A549 (cell line): ENCODE measurements around the gene MYT1. TPM values are rescaled to one million over a fixed set of nuclear protein-coding genes. Genes with fewer than 3 reads are reported as not detected.
A peak's percentile ranks its signal among the peaks of the same experiment; 100 is the strongest.

ENCODE experiments used
- ATAC-seq, 2 experiments: fragments of 200-7000 bp in 1 of 2; fragments of >200 bp in 1 of 2; cut with Nextera tagmentation in 1 of 2; cut with Tn5 transposase in 1 of 2; 3 replicates each; pipeline versions ENCODE4 v1.8.0 to v1.9.1; 2018 to 2020; ENCODE audit warnings: mild to moderate bottlenecking in 1 of 2, moderate library complexity in 1 of 2
- CTCF ChIA-PET: fragments of 300-600 bp; sonication (Branson Sonifier 250); formaldehyde crosslinking; extraction: SDS; loops from one replicate; lab custom pipeline; 2021; ENCODE audit warnings: antibody characterized with exemption, inconsistent platforms; lab: Yijun Ruan, JAX
- POLR2A ChIA-PET: fragments of 350-600 bp; formaldehyde crosslinking; extraction: SDS; loops from one replicate; lab custom pipeline; 2021; ENCODE audit warnings: antibody characterized with exemption, inconsistent platforms; lab: Yijun Ruan, JAX
- DNase-seq, 2 experiments: peaks; one replicate each; pipeline versions ENCODE4 v3.0.0 to v3.0.0-alpha.2; 2011 to 2016; ENCODE audit warnings: low read depth in 1 of 2, low spot score in 1 of 2
- FAIRE-seq: peaks from 2 replicates; lab custom pipeline; 2011; peaks lifted over from hg19 to GRCh38; lab: Jason Lieb, UNC
- H3K27ac ChIP-seq, 2 experiments: fragments of >200 bp; sonication (Bioruptor Twin); formaldehyde crosslinking; 3 replicates each; pipeline ENCODE4 v1.5.1; 2016 to 2017
- H3K4me1 ChIP-seq: fragments of >200 bp; sonication (Bioruptor Twin); formaldehyde crosslinking; 3 replicates; pipeline ENCODE4 v1.6.1; 2016
- H3K4me2 ChIP-seq: fragments of >200 bp; sonication (Bioruptor Twin); formaldehyde crosslinking; 3 replicates; pipeline ENCODE4 v1.6.1; 2016
- H3K4me3 ChIP-seq: fragments of >200 bp; sonication (Bioruptor Twin); formaldehyde crosslinking; 3 replicates; pipeline ENCODE4 v1.5.1; 2016
- H3K9me3 ChIP-seq: fragments of >200 bp; sonication (Bioruptor Twin); formaldehyde crosslinking; 3 replicates; pipeline ENCODE4 v1.6.1; 2016
- CHD4 ChIP-seq: fragments of 200-600 bp; sonication (generic); IDR thresholded peaks from 2 replicates; pipeline ENCODE4 v1.6.1; 2016; ENCODE audit warnings: antibody characterized with exemption, mild to moderate bottlenecking, borderline replicate concordance
- EHMT2 ChIP-seq: fragments of 200-600 bp; sonication (generic); IDR thresholded peaks from 2 replicates; pipeline ENCODE4 v1.6.1; 2016; ENCODE audit warnings: antibody characterized with exemption, low read depth, mild to moderate bottlenecking, moderate library complexity
- EP300 ChIP-seq, 2 experiments: fragments of >200 bp; sonication (Bioruptor Twin); formaldehyde crosslinking; IDR thresholded peaks; 2 replicates in 1 of 2; 3 replicates in 1 of 2; pipeline ENCODE4 v1.6.1; 2016 to 2017
- FOSB ChIP-seq: fragments of 250-450 bp; sonication (Bioruptor Pico); IDR thresholded peaks from 2 replicates; pipeline ENCODE4 v1.5.0; 2020; ENCODE audit warnings: mild to moderate bottlenecking, moderate library complexity
- FOSL2 ChIP-seq, 2 experiments: fragments of 450-650 bp in 1 of 2; fragments of >200 bp in 1 of 2; sonication (Bioruptor Twin) in 1 of 2; formaldehyde crosslinking; IDR thresholded peaks; 2 replicates each; pipeline versions ENCODE4 v1.5.0 to v1.6.1; 2016 to 2020; ENCODE audit warnings: mild to moderate bottlenecking in 1 of 2, moderate library complexity in 1 of 2
- HDAC2 ChIP-seq: fragments of 200-600 bp; sonication (generic); IDR thresholded peaks from 2 replicates; pipeline ENCODE4 v1.6.1; 2016
- HOXA7 ChIP-seq: fragments of 250-450 bp; sonication (Bioruptor Pico); IDR thresholded peaks from 2 replicates; pipeline ENCODE4 v1.5.0; 2020; ENCODE audit warnings: mild to moderate bottlenecking, moderate library complexity
- HOXB13 ChIP-seq: fragments of 250-450 bp; sonication (Bioruptor Pico); IDR thresholded peaks from 2 replicates; pipeline ENCODE4 v1.5.0; 2020; ENCODE audit warnings: low read depth, mild to moderate bottlenecking, moderate library complexity
- JUNB ChIP-seq: fragments of >200 bp; sonication (Bioruptor Twin); formaldehyde crosslinking; IDR thresholded peaks from 2 replicates; pipeline ENCODE4 v1.6.1; 2016
- KDM1A ChIP-seq: fragments of 200-600 bp; sonication (generic); IDR thresholded peaks from 2 replicates; pipeline ENCODE4 v1.6.1; 2016; ENCODE audit warnings: low read depth, mild to moderate bottlenecking
- MAFK ChIP-seq: fragments of 450-650 bp; IDR thresholded peaks from 2 replicates; pipeline ENCODE4 v1.6.1; 2014; ENCODE audit not compliant: partially characterized antibody
- NR3C1 ChIP-seq: fragments of >200 bp; sonication (Bioruptor Twin); formaldehyde crosslinking; IDR thresholded peaks from 3 replicates; pipeline ENCODE4 v1.6.1; 2017
- PHF8 ChIP-seq: fragments of 200-600 bp; sonication (generic); IDR thresholded peaks from 2 replicates; pipeline ENCODE4 v1.6.1; 2016; ENCODE audit warnings: low read depth, mild to moderate bottlenecking, antibody characterized with exemption, moderate library complexity, borderline replicate concordance
- RAD21 ChIP-seq, 2 experiments: fragments of >200 bp in 1 of 2; sonication (Bioruptor Twin) in 1 of 2; formaldehyde crosslinking in 1 of 2; IDR thresholded peaks in 1 of 2; conservative IDR thresholded peaks in 1 of 2; 2 replicates in 1 of 2; 3 replicates in 1 of 2; pipeline ENCODE4 v1.6.1; 2012 to 2018; ENCODE audit warnings: inconsistent platforms in 1 of 2
- RCOR1 ChIP-seq: fragments of 150-350 bp; IDR thresholded peaks from 2 replicates; pipeline ENCODE4 v1.6.1; 2014; ENCODE audit warnings: antibody characterized with exemption, low read length, low read depth
- TFCP2L1 ChIP-seq: fragments of 250-450 bp; sonication (Bioruptor Pico); IDR thresholded peaks from 2 replicates; pipeline ENCODE4 v1.5.0; 2021; ENCODE audit warnings: mild to moderate bottlenecking
- ZC3H11A ChIP-seq: fragments of 450-650 bp; IDR thresholded peaks from 2 replicates; pipeline ENCODE4 v1.6.1; 2014; ENCODE audit warnings: antibody characterized with exemption, mild to moderate bottlenecking
- WGBS: methylation state at CpG from one replicate; pipeline ENCODE4 v1.1.6; 2017; ENCODE audit errors: missing lambda C conversion rate; 5-methylcytosine and 5-hydroxymethylcytosine counted together
- polyA plus RNA-seq, 4 experiments: library from polyadenylated mRNA; depleted of rRNA in 3 of 4; stranded (reverse); fragments of >200 nt; fragmentation: RNase III in 1 of 4; extraction: RNeasy Plus Mini Kit Qiagen cat#74134 plus additional on column Dnase treatment in 1 of 4; gene quantifications; 2 replicates in 3 of 4; 3 replicates in 1 of 4; pipeline ENCODE4 v1.2.3, GENCODE V29; 2011 to 2017
- TF ChIP-seq, protein P1 (sequence below): fragments of 150-350 bp; IDR thresholded peaks from 2 replicates; pipeline ENCODE4 v1.6.1; 2014; ENCODE audit warnings: low read depth, mild to moderate bottlenecking, low read length
- TF ChIP-seq, protein P2 (sequence below): fragments of >200 bp; sonication (Bioruptor Twin); formaldehyde crosslinking; IDR thresholded peaks from 3 replicates; pipeline ENCODE4 v1.5.1; 2016
- TF ChIP-seq, protein P3 (sequence below): fragments of 250-450 bp; sonication (Bioruptor Pico); IDR thresholded peaks from 2 replicates; pipeline ENCODE4 v1.5.0; 2021; ENCODE audit warnings: mild to moderate bottlenecking, moderate library complexity, borderline replicate concordance
- TF ChIP-seq, protein P4 (sequence below): IDR thresholded peaks from 2 replicates; pipeline ENCODE4 v1.6.1; 2012; ENCODE audit warnings: low read depth, borderline replicate concordance
- TF ChIP-seq, protein P5 (sequence below): fragments of 200-600 bp; sonication (generic); IDR thresholded peaks from 2 replicates; pipeline ENCODE4 v1.6.1; 2016; ENCODE audit warnings: antibody characterized with exemption, mild to moderate bottlenecking, moderate library complexity

MYT1 gene
- polyA plus RNA-seq, 2 of the 4 experiments (the other 2 are of a cell fraction), result 0.21 to 0.22 TPM

DNA sequence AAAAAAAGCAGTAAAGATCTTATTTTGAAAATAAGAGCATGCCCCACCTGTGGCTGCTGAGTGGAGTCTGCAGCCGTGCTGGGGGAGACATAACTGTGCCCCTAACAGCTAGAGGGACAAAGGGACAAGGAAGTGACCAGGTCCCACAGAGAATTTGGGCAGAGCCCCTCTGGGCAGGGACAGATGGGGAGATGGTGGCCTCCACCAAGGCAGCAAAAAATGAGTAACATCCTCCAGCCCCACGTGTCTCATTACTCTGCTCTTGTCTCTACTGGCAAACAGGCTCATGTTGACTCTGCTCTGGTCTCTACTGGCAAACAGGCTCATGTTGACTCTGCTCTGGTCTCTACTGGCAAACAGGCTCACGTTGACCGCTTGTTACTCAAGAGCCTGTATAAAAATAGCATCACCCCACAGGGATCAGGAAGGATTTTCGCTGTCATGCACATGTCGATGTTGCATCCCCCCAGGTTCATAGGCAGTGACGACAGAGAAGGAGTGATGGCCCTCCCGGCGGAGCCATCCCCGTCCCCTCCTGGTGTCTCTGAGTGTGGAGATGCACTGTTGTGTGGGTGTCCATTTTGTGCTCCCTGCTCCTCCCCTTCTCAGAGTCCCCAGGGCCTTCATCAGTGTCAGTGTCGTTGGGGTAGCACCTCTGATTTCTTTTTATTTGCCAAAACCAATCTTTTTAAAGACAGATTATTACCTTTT, 74.0 kb downstream of the MYT1 start (continued):
- TF ChIP-seq, protein P1, sequence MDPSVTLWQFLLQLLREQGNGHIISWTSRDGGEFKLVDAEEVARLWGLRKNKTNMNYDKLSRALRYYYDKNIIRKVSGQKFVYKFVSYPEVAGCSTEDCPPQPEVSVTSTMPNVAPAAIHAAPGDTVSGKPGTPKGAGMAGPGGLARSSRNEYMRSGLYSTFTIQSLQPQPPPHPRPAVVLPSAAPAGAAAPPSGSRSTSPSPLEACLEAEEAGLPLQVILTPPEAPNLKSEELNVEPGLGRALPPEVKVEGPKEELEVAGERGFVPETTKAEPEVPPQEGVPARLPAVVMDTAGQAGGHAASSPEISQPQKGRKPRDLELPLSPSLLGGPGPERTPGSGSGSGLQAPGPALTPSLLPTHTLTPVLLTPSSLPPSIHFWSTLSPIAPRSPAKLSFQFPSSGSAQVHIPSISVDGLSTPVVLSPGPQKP, result no peak
- TF ChIP-seq, protein P2, sequence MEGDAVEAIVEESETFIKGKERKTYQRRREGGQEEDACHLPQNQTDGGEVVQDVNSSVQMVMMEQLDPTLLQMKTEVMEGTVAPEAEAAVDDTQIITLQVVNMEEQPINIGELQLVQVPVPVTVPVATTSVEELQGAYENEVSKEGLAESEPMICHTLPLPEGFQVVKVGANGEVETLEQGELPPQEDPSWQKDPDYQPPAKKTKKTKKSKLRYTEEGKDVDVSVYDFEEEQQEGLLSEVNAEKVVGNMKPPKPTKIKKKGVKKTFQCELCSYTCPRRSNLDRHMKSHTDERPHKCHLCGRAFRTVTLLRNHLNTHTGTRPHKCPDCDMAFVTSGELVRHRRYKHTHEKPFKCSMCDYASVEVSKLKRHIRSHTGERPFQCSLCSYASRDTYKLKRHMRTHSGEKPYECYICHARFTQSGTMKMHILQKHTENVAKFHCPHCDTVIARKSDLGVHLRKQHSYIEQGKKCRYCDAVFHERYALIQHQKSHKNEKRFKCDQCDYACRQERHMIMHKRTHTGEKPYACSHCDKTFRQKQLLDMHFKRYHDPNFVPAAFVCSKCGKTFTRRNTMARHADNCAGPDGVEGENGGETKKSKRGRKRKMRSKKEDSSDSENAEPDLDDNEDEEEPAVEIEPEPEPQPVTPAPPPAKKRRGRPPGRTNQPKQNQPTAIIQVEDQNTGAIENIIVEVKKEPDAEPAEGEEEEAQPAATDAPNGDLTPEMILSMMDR, result no peak
- TF ChIP-seq KDM1A, result no peak
- TF ChIP-seq, all 56 proteins: peak for 0

DNA sequence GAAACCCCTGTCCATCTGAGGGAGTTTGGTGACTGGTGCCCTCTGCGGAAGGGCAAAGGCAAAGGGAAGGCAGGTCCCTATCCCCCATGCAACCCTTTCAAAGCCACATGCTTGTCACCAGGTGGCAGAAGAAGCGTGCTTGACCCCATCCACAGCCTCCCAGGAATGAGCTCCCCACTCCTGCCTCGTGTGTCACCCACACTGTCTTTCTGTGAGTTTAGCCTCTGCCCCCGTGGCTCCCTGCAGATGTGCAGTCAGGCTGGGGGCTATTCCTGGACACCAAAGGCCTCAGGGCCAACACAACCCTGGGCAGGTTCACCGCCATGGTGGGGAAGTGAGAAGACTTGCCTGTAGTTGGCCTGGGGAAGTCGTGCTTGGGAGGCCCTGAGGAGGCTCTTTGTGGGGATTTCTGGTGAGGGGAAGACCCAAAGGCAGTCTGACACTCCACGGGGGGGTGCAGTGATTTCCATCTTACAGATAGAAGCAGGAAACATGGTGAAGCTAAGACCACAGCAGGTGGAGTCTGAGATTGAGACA, 74.7 kb downstream of the MYT1 start:
- no peak for TF ChIP-seq EP300 (IDR thresholded peaks at IDR 0.05)
- TF ChIP-seq TFCP2L1, result no peak
- TF ChIP-seq ZC3H11A, result no peak
- TF ChIP-seq, protein P1, result no peak
- TF ChIP-seq HDAC2, result no peak
- no peak for TF ChIP-seq PHF8
- TF ChIP-seq RCOR1, result no peak
- no peak for TF ChIP-seq CHD4
- TF ChIP-seq, protein P3, sequence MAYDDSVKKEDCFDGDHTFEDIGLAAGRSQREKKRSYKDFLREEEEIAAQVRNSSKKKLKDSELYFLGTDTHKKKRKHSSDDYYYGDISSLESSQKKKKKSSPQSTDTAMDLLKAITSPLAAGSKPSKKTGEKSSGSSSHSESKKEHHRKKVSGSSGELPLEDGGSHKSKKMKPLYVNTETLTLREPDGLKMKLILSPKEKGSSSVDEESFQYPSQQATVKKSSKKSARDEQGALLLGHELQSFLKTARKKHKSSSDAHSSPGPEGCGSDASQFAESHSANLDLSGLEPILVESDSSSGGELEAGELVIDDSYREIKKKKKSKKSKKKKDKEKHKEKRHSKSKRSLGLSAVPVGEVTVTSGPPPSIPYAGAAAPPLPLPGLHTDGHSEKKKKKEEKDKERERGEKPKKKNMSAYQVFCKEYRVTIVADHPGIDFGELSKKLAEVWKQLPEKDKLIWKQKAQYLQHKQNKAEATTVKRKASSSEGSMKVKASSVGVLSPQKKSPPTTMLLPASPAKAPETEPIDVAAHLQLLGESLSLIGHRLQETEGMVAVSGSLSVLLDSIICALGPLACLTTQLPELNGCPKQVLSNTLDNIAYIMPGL (CRISPR knock-in tag), result no peak
- no peak for TF ChIP-seq FOSL2 (IDR thresholded peaks at IDR 0.05)
- TF ChIP-seq FOSL2 (CRISPR knock-in tag; IDR thresholded peaks at IDR 0.05), result no peak
- no peak for TF ChIP-seq JUNB
- no peak for TF ChIP-seq EHMT2
- TF ChIP-seq, protein P4, sequence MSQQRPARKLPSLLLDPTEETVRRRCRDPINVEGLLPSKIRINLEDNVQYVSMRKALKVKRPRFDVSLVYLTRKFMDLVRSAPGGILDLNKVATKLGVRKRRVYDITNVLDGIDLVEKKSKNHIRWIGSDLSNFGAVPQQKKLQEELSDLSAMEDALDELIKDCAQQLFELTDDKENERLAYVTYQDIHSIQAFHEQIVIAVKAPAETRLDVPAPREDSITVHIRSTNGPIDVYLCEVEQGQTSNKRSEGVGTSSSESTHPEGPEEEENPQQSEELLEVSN, result no peak
- TF ChIP-seq NR3C1, result no peak
- no peak for TF ChIP-seq HOXA7
- no peak for TF ChIP-seq HOXB13 (CRISPR knock-in tag)
- no peak for TF ChIP-seq FOSB (CRISPR knock-in tag)
- no peak for TF ChIP-seq MAFK
- no peak for TF ChIP-seq RAD21 (conservative IDR thresholded peaks at IDR 0.05 in 1 of 2, IDR thresholded peaks at IDR 0.05 in 1 of 2)
- TF ChIP-seq, protein P5, sequence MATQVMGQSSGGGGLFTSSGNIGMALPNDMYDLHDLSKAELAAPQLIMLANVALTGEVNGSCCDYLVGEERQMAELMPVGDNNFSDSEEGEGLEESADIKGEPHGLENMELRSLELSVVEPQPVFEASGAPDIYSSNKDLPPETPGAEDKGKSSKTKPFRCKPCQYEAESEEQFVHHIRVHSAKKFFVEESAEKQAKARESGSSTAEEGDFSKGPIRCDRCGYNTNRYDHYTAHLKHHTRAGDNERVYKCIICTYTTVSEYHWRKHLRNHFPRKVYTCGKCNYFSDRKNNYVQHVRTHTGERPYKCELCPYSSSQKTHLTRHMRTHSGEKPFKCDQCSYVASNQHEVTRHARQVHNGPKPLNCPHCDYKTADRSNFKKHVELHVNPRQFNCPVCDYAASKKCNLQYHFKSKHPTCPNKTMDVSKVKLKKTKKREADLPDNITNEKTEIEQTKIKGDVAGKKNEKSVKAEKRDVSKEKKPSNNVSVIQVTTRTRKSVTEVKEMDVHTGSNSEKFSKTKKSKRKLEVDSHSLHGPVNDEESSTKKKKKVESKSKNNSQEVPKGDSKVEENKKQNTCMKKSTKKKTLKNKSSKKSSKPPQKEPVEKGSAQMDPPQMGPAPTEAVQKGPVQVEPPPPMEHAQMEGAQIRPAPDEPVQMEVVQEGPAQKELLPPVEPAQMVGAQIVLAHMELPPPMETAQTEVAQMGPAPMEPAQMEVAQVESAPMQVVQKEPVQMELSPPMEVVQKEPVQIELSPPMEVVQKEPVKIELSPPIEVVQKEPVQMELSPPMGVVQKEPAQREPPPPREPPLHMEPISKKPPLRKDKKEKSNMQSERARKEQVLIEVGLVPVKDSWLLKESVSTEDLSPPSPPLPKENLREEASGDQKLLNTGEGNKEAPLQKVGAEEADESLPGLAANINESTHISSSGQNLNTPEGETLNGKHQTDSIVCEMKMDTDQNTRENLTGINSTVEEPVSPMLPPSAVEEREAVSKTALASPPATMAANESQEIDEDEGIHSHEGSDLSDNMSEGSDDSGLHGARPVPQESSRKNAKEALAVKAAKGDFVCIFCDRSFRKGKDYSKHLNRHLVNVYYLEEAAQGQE, result no peak
- TF ChIP-seq, all 56 proteins: peak for 0
- no peak overlapping the region for H3K27ac ChIP-seq
- H3K4me3 ChIP-seq, result no peak overlapping the region
- no peaks in the 10 kb centered on the region for H3K9me3 ChIP-seq
- no peaks in the 10 kb centered on the region for H3K4me1 ChIP-seq
- 30% methylated on average over 4 of the region's 7 CpGs for WGBS
- peak in 1 of 2 experiments; percentile 31; a peak in 2 of 6 replicates for ATAC-seq
- POLR2A ChIA-PET, result no interaction called here
- FAIRE-seq, result no peak
- DNase-seq, result no peak
- CTCF ChIA-PET, result interaction anchor here (1.6 kb wide), 1 partner anchor 35 kb away, joined by 3 read pairs; no protein-coding TSS in a partner anchor
- no peak overlapping the region for H3K4me2 ChIP-seq
